GM18870 (cell line): ENCODE measurements around the gene PRICKLE2.

ENCODE experiments used
- ATAC-seq: cut with Tn5 transposase; IDR thresholded peaks from one replicate; pipeline ENCODE4 v1.9.1; 2021; ENCODE audit warnings: moderate library complexity; ENCODE audit not compliant: unreplicated experiment

PRICKLE2 gene, protein sequence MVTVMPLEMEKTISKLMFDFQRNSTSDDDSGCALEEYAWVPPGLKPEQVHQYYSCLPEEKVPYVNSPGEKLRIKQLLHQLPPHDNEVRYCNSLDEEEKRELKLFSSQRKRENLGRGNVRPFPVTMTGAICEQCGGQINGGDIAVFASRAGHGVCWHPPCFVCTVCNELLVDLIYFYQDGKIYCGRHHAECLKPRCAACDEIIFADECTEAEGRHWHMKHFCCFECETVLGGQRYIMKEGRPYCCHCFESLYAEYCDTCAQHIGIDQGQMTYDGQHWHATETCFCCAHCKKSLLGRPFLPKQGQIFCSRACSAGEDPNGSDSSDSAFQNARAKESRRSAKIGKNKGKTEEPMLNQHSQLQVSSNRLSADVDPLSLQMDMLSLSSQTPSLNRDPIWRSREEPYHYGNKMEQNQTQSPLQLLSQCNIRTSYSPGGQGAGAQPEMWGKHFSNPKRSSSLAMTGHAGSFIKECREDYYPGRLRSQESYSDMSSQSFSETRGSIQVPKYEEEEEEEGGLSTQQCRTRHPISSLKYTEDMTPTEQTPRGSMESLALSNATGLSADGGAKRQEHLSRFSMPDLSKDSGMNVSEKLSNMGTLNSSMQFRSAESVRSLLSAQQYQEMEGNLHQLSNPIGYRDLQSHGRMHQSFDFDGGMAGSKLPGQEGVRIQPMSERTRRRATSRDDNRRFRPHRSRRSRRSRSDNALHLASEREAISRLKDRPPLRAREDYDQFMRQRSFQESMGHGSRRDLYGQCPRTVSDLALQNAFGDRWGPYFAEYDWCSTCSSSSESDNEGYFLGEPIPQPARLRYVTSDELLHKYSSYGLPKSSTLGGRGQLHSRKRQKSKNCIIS

GRCh38 chr3:64224826-64225610 is at the start of gene PRICKLE2:
Gene PRICKLE2, minus strand, starts transcription at chr3:64225466. Its CDS starts 26,539 bp downstream, at chr3:64198927.
- peak; percentile 88 for ATAC-seq

GRCh38 chr3:64272842-64273241 is 47.6 kb upstream of the PRICKLE2 start:
- ATAC-seq = no peak

DNA sequence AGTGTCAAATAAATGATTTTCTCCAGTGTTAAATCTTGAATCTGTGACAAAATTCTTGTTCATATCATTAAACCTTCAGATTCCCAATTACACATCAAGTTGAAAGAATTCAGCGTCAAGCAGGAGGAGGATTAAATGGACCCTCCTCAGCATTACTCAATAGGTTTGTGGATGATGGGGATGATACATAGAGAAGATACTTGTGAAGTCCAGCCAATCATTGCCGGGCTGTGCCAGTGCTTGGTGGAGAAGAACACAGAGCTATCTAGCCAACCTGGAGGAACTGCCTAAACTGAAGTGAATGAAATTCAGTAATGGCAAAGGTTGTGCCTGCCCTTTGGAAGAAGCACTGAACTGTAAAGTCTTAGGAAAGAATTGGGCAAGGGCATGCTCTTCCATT is 47.0 kb upstream of the PRICKLE2 start:
- no peak for ATAC-seq

DNA sequence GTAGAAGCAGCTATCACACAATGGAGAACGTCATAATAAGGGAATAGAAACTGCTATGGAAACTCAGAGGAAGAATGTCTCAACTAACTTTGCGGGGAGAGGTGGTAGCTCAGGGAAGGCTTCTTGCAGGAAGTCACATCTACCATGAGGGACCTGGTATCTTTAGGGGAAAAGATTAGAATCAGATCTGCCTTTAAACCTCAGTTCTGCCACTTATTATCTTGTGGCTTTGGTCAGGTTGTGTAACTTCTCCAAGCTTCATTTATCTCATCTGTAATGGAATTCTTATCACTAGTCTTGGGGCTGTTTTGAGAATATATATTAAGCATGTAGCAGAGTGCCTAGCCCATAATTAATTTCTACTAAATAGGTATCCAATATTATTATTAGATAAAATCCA is 46.4 kb upstream of the PRICKLE2 start:
- ATAC-seq = no peak

- no peak for ATAC-seq
Measured at GRCh38 chr3:64270866-64271260, 45.6 kb upstream of the PRICKLE2 start.

DNA sequence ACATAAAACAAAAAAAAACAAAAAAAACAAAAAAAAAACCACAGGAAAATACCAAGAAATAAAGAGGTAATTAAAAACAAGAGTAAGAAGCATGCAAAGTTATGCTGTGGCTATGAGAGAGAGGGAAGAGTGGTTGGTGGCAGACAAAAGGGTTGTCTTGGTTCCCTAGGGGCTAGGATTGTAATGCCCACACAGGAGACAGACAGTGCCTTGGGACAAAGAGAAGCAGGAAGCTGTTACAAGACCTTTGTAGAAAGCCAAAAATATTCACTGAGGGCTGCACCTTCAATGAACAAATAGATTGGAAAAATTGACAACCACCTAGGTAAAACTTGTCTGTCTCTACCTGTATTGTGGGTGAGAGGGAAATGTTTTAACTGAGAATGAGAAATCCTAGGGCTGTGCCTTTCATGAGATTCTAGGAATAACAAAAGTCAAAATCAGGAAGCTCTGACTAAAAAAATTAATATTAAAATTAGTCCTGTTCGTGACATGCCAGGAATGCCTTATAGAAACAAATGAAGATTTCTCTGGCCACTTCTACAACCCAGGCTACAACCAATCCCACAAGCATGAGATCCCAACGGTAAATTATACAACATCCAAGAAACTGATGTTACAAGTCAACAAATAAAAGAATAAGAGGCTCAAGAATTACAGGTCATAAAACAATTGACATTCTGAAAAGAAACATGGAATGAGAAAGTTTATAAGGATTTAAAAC is 45.0 kb upstream of the PRICKLE2 start:
- no peak for ATAC-seq

DNA sequence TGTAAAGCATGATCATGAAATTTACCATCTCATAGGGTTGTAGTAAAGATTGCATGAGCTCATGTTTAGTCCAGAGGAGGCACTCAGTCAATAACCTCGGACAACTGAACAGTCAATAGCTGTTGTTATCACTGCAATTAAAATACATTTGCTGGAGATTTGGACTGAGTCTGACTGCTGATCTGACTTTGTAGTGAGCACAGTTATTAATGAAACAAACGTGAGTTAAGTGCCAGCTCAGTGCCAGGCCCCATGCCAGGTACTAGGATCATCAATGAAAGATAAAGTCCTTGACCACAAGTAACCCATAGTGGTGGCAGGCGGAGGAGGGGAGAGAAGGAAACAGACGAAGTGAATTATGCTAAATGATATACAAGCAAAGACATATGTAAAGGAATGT is 43.7 kb upstream of the PRICKLE2 start:
- no peak for ATAC-seq

DNA sequence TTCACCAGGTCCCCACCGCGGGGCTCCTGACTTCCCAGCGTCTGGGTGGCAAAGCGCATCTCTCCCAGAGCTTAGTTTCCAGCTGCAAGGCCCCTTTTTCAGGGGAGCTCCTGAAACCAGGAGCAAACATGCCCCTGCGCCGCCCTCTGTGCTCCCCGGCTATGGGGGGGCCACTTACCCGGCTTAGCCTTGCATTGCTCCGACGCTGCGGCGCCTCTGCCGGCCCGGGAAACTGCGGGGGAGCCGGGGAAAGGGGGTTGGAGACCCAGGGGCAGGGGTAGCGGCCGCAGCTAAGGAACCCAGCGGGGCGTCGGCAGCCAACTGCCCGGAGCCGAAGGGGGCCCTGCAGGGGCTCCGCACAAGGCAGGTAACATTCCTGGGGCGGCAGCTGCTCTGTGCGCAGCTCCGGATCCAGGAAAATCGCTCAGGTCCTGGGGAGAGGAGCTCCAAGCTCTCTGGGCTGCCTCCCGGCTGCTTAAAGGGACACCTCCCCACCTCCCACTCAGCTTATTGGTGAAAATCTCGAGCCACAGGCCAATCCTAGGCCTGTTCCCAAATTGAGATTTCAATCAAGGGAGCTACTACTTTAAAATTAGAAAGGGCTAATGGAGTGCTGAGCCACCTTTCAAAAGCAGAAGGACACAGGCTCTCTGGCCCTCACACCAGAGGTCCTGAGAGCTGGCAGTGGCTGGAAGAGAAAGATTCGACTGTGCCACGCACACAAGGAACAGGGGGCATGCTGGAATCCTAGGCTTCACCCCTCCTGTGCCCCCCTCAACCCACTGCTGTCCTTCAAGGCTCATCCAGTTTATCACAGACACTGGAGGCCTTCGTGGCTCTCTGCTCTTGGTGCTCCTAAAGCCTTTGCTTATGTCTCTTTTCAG is 42.7 kb upstream of the PRICKLE2 start:
- ATAC-seq = no peak

DNA sequence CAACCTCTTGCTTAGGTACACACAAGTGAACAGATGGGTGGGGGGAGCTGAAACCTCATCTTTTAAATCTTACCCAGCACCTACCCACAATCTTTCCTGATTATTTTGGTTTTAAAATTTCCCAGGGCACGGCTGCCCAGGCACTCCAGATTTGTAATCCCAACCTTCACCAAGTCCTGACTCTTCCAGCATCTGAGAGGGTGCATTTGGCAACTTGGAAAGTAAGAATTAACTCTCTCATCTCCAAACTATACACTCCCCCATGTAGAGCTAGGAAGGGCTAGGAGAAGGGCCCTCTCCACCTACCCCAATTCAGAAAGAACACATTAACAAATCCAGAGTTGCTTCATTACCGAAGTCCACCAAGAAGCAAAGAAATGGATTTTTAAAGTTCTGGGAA is 41.7 kb upstream of the PRICKLE2 start:
- ATAC-seq = no peak

GRCh38 chr3:64266065-64266931 is 41.0 kb upstream of the PRICKLE2 start:
- ATAC-seq = no peak

- no peak for ATAC-seq
Measured at GRCh38 chr3:64265646-64266045, 40.4 kb upstream of the PRICKLE2 start.

- ATAC-seq = no peak
Measured at GRCh38 chr3:64264501-64265109, 39.3 kb upstream of the PRICKLE2 start.

DNA sequence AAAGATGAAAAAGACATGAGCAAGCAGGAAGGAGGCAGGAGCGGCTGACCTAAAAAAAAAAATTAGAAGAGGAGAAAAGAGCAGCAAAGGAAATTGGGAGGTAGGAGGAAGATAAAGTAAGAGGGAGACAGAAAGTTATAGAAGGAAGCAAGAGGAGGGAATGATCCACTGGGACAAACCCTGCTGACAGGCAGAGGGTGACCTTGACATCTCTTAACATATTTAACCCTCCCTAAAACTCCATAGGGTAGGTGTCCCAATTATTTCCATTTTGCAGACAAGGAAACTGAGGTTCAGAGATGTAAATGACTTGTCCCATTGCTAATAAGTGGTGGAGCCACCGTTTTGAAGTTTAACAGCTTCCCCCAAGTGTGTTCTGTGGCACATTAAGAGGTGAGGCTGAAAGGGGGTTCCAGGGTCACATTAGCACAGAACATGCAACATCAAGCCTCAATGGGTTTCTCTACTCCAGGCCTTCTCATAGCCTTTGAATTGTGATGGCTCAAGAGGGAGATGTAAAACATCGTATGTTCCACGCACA is 37.4 kb upstream of the PRICKLE2 start:
- no peak for ATAC-seq

DNA sequence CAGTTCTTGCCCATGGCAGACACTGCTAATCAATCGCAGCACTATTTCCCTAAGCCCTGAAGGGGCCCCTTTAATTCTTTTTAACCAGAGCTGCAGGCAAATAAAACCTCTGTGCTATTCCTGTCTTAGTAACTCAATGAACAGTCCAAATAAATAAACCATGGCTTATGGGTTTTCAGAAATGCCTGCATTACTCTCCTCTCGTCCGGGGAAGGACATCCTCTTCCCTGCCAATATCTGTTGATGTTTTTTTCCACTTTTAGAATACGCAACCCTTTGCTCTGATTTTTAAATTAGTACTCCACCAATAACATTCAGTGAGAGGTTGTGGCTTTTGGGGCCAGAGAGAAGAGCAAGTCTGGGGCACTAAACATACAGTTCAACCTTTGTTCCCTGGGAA is 35.2 kb upstream of the PRICKLE2 start:
- no peak for ATAC-seq

DNA sequence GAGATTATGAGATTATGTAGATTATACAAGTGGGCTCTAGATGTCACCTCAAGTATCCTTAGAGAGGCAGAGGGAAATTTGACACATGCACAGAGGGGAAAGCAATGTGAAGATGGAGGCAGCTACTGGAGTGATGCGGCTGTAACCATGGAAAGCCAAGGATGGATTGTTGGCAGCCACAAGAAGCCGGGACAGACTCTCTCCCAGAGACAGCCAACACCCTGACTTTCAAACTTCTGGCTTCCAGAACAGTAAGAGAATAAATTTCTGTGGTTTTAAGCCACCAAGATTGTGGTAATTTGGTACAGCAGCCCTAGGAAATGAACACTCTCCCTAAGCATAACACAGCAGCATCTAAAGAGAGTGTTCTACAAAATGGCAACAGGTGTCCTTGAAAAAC is 34.4 kb upstream of the PRICKLE2 start:
- ATAC-seq = no peak

- ATAC-seq = no peak
Measured at GRCh38 chr3:64257100-64257755, 32.0 kb upstream of the PRICKLE2 start.

DNA sequence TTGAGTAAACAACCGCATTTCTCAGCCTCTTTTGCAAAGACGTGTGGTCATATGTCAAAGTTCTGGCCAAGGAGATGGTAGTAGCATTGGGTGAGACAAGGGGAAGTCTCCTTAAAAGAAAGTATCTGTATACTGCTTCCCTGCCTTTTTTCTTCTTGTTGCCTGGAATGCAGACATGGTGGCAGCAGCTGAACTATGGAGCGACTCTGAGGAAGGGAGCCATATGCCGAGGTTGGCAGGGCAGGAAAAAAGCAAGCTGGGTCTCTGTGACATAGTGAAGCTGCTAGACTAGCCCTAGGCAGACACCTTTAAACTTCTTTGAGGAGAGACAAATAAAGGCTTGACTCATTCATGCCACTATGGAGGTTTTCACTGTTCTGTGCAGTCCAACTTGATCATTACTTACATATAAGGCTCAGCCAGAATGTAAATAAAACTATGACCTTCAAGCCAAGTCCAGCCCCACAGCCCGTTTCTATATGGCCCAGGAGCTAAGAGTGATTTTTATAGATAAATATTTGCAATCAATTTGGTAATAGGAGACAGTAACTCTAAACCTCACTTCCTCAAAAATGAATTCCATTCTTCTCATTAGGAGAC is 30.6 kb upstream of the PRICKLE2 start:
- ATAC-seq = no peak
